Panc1 (cell line): ENCODE data around the gene ADARB2. TPM values are rescaled to one million over a fixed set of nuclear protein-coding genes. Genes with fewer than 3 reads are reported as not detected.

Source experiments
- ATAC-seq: fragments of 200-7000 bp; cut with Tn5 transposase; 2 replicates; pipeline ENCODE4 v1.9.1; 2020; ENCODE audit warnings: mild to moderate bottlenecking, moderate library complexity
- BruUV-seq: library from RNA; stranded (reverse); fragments of 400-500 nt; replicated peaks from 2 replicates; lab custom pipeline; 2021; lab: Mats Ljungman, UMichigan
- CTCF ChIA-PET: fragments of 300-600 bp; sonication (Branson Sonifier 250); formaldehyde crosslinking; loops from one replicate; lab custom pipeline; 2022; ENCODE audit warnings: antibody characterized with exemption; lab: Charles Lee
- POLR2A ChIA-PET: fragments of 300-600 bp; sonication (Branson Sonifier 250); formaldehyde crosslinking; loops from one replicate; lab custom pipeline; 2022; ENCODE audit warnings: antibody characterized with exemption; lab: Charles Lee
- DNase-seq: peaks from one replicate; pipeline ENCODE4 v3.0.0-alpha.2; 2010; ENCODE audit warnings: low read depth, low spot score
- H3K27ac ChIP-seq: 2 replicates; pipeline ENCODE4 v1.5.1; 2011; ENCODE audit warnings: mild to moderate bottlenecking, low read length, inconsistent platforms
- H3K27me3 ChIP-seq: fragments of 200-500 bp; sonication (Bioruptor generic); 2 replicates; pipeline ENCODE4 v1.6.0; 2014; ENCODE audit warnings: low read length, inconsistent platforms; ENCODE audit not compliant: control insufficient read depth, insufficient read depth
- H3K36me3 ChIP-seq: fragments of 200-500 bp; sonication (Bioruptor generic); 2 replicates; pipeline ENCODE4 v1.5.1; 2014; ENCODE audit warnings: inconsistent platforms, mild to moderate bottlenecking, low read length, moderate library complexity; ENCODE audit not compliant: control insufficient read depth, insufficient read depth
- H3K4me1 ChIP-seq: 2 replicates; pipeline ENCODE4 v1.5.1; 2011; ENCODE audit warnings: inconsistent platforms, mild to moderate bottlenecking, low read length, moderate library complexity; ENCODE audit not compliant: control insufficient read depth, insufficient read depth
- H3K4me3 ChIP-seq, 2 experiments: 2 replicates each; pipeline ENCODE4 v1.5.1; 2011 to 2012; ENCODE audit warnings: low read depth in 2 of 2, low read length in 2 of 2, mild to moderate bottlenecking in 2 of 2, inconsistent platforms in 1 of 2, moderate library complexity in 1 of 2
- H3K9me3 ChIP-seq: fragments of 200-500 bp; sonication (Bioruptor generic); 2 replicates; pipeline ENCODE4 v1.5.1; 2014; ENCODE audit warnings: low read depth, mild to moderate bottlenecking, inconsistent platforms, low read length, moderate library complexity; ENCODE audit not compliant: control insufficient read depth, insufficient read depth
- CTCF ChIP-seq: fragments of 450-650 bp; IDR thresholded peaks from 2 replicates; pipeline ENCODE4 v1.5.1; 2017; ENCODE audit warnings: mild to moderate bottlenecking
- POLR2AphosphoS5 ChIP-seq: IDR thresholded peaks from 2 replicates; pipeline ENCODE4 v1.6.1; 2012; ENCODE audit warnings: mild to moderate bottlenecking, low read depth, low read length, moderate library complexity
- REST ChIP-seq, 2 experiments: IDR thresholded peaks; 2 replicates each; pipeline ENCODE4 v1.6.1; 2011 to 2012; ENCODE audit warnings: low read depth in 2 of 2, control low read depth in 1 of 2, low read length in 1 of 2, mild to moderate bottlenecking in 1 of 2, moderate library complexity in 1 of 2; ENCODE audit not compliant: insufficient read depth in 1 of 2
- SIN3A ChIP-seq: IDR thresholded peaks from 2 replicates; pipeline ENCODE4 v1.6.1; 2012; ENCODE audit warnings: low read depth, mild to moderate bottlenecking, low read length, moderate library complexity, borderline replicate concordance; ENCODE audit not compliant: insufficient read depth
- TCF7L2 ChIP-seq: IDR thresholded peaks from 2 replicates; pipeline ENCODE4 v1.6.1; 2011; ENCODE audit warnings: mild to moderate bottlenecking, low read depth, low read length, inconsistent platforms
- in situ Hi-C: cut with HindIII; loops from 2 replicates; pipeline ENCODE4 v1.10.0; 2016; ENCODE audit warnings: low sequenced_read_pairs, low pct_unique_long_range_greater_than_20kb
- intact Hi-C: fragments of 100-400 bp; cut with micrococcal nuclease; formaldehyde crosslinking; loops from one replicate; pipeline ENCODE4 v1.10.0; 2022; ENCODE audit not compliant: unreplicated experiment
- total RNA-seq: library from RNA; stranded (reverse); gene quantifications from one replicate; pipeline ENCODE4 v1.2.1, GENCODE V29; 2021; ENCODE audit not compliant: unreplicated experiment

ADARB2 gene
- total RNA-seq, 1 experiment from 2014 or later, result 0.31 TPM

GRCh38 chr10:1462521-1462920 lies 274.8 kb downstream of the ADARB2 start:
- no TSS peak for BruUV-seq
- DNase-seq, result no peak
- ChIA-PET POLR2A (no interaction called here), CTCF (no interaction called here)
- H3K36me3 ChIP-seq, result no peaks in the 10 kb centered on the region
- ATAC-seq, result no peak
- H3K4me3 ChIP-seq, result no peak overlapping the region
- intact Hi-C loops (no loop called here), in situ Hi-C loops (no loop called here)
- peaks cover 2% of the 10 kb centered on the region; the same call in 1 of the 2 replicates for H3K27me3 ChIP-seq
- H3K4me1 ChIP-seq, result peaks cover 8% of the 10 kb centered on the region
- TF ChIP-seq REST (IDR thresholded peaks at IDR 0.05; ENCODE audit: insufficient read depth in 1 of 2, low read depth in 2 of 2, low read length in 1 of 2) (no peak), CTCF (no peak), SIN3A (no peak), POLR2AphosphoS5 (no peak), TCF7L2 (no peak)
- H3K27ac ChIP-seq, result no peak overlapping the region
- H3K9me3 ChIP-seq, result no peaks in the 10 kb centered on the region

GRCh38 chr10:1462032-1462431 lies 275.3 kb downstream of the ADARB2 start:
- no peak for TF ChIP-seq REST (IDR thresholded peaks at IDR 0.05; ENCODE audit: insufficient read depth in 1 of 2, low read depth in 2 of 2, low read length in 1 of 2)
- TF ChIP-seq CTCF, result no peak
- no peak for TF ChIP-seq TCF7L2
- in situ Hi-C loops (no loop called here), intact Hi-C loops (no loop called here)
- ChIA-PET CTCF (no interaction called here), POLR2A (no interaction called here)
- no peaks in the 10 kb centered on the region for H3K9me3 ChIP-seq
- peaks cover 2% of the 10 kb centered on the region; the same call in 1 of the 2 replicates for H3K27me3 ChIP-seq
- H3K27ac ChIP-seq, result no peak overlapping the region
- no TSS peak for BruUV-seq
- H3K4me3 ChIP-seq, result no peak overlapping the region
- no peaks in the 10 kb centered on the region for H3K36me3 ChIP-seq
- no peak for ATAC-seq
- H3K4me1 ChIP-seq, result peaks cover 8% of the 10 kb centered on the region
- no peak for DNase-seq
